Coronary artery (tissue), 2 donors: ENCODE data around the gene MAST4.

Experiments used
- DNase-seq: peaks from one replicate; pipeline ENCODE4 v3.0.0-alpha.2; 2017; ENCODE audit warnings: low spot score
- H3K27ac ChIP-seq, 2 donors: fragments of 200-600 bp; sonication (generic); one replicate each; pipeline ENCODE4 v1.5.1; 2016 to 2019
- H3K4me3 ChIP-seq: fragments of 200-600 bp; sonication (generic); 2 replicates; pipeline ENCODE4 v1.5.1; 2016; ENCODE audit warnings: mild to moderate bottlenecking, moderate library complexity
- CTCF ChIP-seq: fragments of 200-600 bp; sonication (generic); IDR thresholded peaks from one replicate; pipeline ENCODE4 v1.5.1; 2019; ENCODE audit warnings: antibody characterized with exemption

The MAST4 gene

GRCh38 chr5:66739021-66739420 lies 142.8 kb downstream of the MAST4 start:
- TF ChIP-seq CTCF, result no peak
- DNase-seq, result no peak
- no peak overlapping the region for H3K27ac ChIP-seq
- H3K4me3 ChIP-seq, result no peak overlapping the region

DNA sequence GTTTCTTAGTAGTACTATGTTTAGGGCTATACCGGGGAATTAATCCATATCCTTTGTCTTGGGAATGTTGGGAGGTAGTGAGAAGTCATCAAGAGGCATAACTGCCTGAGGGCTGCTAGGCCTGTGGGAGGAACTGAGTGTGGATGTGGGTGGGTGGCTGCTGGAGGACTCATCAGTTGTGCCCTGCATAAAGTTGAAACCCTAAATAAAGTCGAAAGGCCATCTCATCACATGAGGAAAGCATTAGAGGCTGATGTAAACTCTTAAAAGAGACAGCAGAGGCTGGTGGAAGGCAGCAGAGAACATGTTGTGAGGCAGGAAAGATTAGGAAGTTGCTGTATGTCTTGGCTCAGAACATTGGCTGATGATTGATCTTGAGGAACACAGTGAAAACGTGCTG lies 143.8 kb downstream of the MAST4 start:
- TF ChIP-seq CTCF, result no peak
- H3K27ac ChIP-seq, result no peak overlapping the region
- DNase-seq, result no peak
- no peak overlapping the region for H3K4me3 ChIP-seq

- DNase-seq, result no peak
- Histone ChIP-seq H3K27ac (no peak overlapping the region), H3K4me3 (no peak overlapping the region)
- TF ChIP-seq CTCF, result no peak
These were observed 145.2 kb downstream of the MAST4 start for GRCh38 chr5:66741394-66741793.

DNA sequence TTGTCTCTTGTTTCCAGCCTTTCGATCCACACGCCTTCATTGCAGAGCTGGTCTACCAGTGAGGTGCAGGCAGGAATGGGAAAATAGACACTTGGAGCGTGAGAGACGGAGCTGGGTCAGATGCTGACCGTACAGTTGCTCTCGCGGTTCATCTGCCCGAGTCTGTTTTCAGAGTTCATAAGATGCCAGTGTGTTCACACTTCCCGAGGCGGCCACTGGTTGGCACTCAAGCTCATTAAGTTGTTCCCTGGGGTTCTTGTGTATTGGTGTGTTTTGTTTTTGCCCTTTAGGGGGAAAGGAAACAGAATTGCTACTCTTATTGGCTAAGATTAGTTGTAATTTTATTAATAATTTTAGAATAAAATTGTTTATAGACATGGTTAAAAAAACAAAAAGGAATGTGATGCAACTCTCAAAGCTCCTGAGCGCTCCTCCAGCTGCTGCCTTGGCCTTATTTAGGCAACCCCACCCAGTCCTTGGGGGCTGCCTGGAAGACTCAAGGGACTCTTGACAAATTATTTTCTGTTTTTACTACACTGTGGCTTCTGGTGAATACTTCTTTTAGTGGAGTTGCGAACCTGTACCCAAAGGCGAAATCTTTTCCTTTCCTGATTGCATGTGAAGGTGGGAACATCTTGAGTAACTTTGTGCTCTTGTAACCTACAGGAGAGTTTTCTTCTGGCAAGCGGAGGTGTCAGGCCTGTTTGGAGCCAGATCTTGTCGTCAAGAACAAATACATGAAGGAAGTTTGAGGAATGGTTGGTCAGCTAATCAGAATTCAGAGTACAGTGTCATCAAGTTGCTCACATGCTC lies 146.1 kb downstream of the MAST4 start:
- no peak overlapping the region for H3K4me3 ChIP-seq
- DNase-seq, result no peak

DNA sequence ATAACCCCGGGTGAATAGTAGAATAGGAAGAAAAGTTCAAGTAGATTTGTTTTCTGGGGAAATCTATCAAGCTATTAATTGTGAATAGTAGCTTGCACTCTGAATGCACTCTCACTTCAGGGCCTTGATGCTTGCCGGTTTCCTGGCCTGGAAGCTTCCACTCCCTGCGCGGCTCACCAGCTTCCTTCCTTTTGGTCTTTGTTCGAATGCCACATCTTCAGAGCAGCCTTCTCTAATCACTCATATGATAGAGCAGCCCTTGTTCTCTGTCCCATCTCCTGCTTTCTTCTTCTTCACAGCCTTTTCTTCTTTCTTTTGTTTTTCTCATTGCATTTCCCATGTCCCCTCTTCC lies 146.7 kb downstream of the MAST4 start:
- no peak for DNase-seq
- no peak for TF ChIP-seq CTCF
- Histone ChIP-seq H3K4me3 (no peak overlapping the region), H3K27ac (no peak overlapping the region)

More for the DNA sequence above, 146.1 kb downstream of the MAST4 start:
- H3K27ac ChIP-seq, result no peak overlapping the region
- TF ChIP-seq CTCF, result no peak

- DNase-seq, result no peak
- H3K4me3 ChIP-seq, result no peak overlapping the region
- no peak for TF ChIP-seq CTCF
- H3K27ac ChIP-seq, result no peak overlapping the region
These were observed 147.2 kb downstream of the MAST4 start for GRCh38 chr5:66743344-66743743.

GRCh38 chr5:66744040-66744439 lies 147.8 kb downstream of the MAST4 start:
- no peak overlapping the region for H3K4me3 ChIP-seq
- no peak for DNase-seq
- no peak overlapping the region for H3K27ac ChIP-seq
- TF ChIP-seq CTCF, result no peak
